ENCODE measurements around the gene ROGDI.
"Not testable (repeated sequence)": the region's sequence is repeated elsewhere in the genome, so short reads cannot be mapped to it uniquely, and the experiment has no call there.

The ROGDI gene

DNA sequence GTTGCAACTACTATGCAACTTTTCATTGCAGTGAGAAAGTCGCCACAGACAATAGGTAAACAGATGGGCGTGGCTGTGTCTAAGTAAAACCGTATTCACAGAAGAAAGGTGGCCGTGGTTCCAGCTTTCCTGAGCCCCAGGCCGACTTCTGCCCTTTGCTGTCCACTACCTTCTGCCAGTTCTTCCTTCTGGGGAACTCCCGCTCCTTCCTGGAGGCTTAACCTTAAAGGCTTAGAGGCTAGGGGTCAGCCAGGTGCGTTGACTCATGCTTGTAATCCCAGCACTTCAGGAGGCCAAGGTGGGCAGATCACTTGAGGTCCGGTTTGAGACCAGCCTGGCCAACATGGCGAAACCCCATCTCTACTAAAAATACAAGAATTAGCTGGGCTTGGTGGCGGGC is 12.2 kb downstream of the ROGDI start:
- no peak for DNase-seq

DNA sequence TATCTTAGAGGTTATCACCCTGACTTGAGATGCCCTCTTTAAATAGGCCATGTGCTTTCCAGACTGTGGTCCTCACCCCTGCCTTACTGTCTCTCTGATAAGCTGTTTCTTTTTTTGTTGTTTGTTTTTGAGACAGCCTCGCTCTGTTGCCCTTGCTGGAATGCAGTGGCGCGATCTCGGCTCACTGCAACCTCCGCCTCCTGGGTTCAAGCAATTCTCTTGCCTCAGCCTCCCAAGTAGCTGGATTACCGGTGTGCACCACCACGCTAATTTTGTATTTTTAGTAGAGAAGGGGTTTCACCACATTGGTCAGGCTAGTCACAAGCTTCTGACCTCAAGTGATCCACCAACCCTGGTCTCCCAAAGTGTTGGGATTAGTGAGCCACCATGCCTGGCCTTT is 13.5 kb downstream of the ROGDI start:
- DNase-seq, result no peak

DNA sequence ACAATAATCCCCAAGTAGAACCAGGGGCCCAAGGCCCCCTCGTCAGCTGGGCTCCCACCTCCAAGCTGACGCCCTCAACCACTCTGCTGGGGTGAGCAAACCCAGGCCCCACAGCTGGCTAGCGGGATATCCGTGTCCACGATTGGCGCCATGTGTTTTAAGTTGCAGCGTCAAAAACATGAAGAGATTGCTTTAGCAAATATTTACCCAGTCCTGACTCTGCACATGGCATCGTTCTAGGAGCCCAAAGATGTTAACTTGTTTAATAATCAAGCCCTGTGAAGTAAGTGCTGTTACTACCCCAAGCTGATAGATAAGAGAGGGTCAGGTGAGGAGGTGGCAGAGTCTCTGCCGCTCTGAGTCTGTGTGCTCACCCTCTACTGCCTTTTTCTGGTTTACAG is 13.9 kb downstream of the ROGDI start:
- no peak for DNase-seq

- DNase-seq, result no peak
These were observed 14.6 kb downstream of the ROGDI start, which contains the start of gene SEPTIN12 for GRCh38 chr16:4787627-4788482. Gene SEPTIN12 (minus strand): TSS chr16:4788345. CDS start chr16:4787645, 700 bp downstream.

DNA sequence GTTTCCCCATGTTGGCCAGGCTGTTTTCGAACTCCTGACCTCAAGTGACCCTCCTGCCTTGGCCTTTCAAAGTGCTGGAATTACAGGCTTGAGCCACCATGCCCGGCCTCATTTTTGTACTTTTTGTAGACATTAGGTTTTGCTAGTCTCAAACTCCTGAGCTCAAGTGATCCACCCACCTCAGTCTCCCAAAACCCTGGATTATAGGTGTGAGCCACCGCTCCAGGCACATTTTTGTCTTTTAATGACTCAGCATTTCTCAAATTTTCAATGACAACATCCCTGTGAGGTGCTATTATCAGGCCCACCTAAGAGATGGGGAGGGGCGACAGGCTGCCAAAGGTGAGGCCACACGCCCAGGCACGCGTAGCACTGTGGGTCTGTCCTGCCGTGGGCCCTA is 15.4 kb downstream of the ROGDI start:
- no peak for DNase-seq

- DNase-seq, result no peak
These were observed 16.5 kb downstream of the ROGDI start for GRCh38 chr16:4785758-4786433.

DNA sequence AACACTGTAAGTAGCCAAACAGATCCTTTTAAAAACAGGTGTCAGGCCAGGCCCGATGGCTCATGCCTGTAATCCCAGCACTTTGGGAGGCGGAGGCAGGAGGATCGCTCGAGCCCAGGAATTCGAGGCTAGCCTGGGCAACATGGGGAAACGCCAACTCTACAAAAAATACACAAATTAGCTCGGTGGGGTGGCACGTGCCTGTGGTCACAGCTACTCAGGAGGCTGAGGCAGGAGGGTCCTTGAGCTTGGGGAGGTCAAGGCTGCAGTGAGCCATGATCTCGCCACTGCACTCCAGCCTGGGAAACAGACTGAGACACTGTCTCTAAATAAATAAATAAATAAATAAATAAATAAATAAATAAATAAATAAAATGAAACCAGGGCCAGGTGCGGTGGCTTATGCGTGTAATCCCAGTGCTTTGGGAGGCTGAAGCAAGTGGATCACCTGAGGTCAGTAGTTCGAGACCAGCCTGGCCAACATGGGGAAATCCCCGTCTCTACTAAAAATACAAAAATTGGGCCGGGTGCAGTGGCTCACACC is 17.9 kb downstream of the ROGDI start:
- DNase-seq, result not testable (repeated sequence)

DNA sequence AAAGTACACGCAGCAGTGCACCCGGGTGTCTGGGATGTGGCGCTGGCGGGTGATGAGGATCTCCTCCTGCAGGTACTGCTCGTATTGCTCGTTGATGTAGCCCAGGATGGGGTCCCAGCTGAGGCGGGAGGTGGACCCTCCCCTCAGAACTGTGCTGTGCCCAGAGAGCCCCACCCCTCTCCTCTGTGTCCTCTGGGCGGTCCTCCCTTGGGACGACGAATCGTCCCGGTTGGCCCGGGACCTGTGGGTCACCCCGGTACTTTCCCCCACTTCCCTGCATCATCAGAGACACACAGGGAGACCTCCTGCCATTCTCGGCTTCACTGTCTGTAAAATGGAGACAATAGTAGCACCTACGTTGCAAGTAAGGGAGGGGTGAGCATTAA is 18.5 kb downstream of the ROGDI start:
- no peak for DNase-seq

DNA sequence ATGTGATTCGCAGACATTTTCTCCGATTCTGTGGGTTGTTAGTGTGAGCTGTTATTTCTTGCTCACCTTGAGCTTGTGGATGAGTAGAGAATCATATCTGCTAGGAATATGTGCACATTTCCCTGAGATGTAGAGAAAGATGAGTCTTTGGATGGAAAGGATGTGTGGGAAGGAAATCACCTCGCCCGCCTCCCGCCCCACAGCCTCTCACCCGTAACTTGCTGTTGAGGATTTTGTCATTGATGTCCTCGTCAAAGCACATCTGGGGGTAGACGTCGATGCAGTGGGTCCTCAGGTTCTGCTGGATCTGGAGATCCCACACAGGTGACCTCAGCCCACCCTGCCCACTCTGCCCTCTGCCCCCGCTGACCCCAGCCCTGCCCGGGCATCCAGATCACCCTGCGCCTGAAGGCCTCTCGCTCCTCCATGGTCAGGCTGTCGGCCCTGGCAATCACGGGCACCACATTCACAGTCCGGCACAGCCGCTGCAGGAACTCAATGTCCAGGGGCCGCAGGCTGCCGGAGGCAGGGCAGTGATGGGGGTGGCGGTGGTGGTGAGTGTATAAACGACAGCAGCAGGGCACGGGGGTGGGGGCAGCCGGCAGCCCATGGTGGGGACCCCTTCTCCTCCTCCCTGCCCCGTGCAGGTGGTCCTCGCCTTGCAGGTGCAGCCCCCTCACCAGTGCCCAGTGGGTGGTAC is 19.0 kb downstream of the ROGDI start:
- no peak for DNase-seq

DNA sequence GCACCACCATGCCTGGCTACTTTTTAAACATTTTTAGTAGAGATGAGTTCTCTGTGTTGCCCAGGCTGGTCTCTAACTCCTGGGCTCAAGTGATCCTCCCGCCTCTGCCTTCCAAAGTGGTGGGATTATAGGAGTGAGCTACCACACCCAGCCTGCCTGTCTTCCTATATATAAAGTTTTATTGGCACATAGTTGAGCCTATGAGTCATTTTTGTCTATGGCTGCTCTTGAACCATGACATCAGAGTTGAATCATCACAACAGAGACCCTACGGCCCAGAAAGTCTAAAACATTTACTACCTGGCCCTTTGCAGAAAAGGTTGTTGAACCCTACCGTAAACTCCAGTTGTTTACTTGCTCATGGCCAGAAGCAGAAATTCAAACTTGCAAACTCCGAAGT is 22.2 kb downstream of the ROGDI start:
- DNase-seq, result no peak

DNA sequence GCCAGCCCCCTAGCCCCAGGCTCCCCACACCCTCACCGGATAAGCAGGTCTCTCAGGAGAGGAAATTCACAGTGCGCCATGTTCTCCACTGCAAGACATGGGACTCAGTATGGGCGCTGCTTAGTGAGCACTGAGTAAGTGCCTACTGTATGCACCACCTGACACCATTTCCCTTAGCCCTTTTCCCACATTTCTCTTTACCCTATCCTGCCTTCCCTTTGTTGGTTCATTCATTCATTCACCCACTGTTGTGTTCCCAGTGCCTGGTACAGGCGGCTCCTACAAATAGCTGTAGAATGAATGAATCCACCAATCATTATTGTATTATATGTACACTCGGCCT is 24.4 kb downstream of the ROGDI start:
- DNase-seq, result no peak

- no peak for DNase-seq
These were observed 24.9 kb downstream of the ROGDI start for GRCh38 chr16:4777339-4778049.

DNA sequence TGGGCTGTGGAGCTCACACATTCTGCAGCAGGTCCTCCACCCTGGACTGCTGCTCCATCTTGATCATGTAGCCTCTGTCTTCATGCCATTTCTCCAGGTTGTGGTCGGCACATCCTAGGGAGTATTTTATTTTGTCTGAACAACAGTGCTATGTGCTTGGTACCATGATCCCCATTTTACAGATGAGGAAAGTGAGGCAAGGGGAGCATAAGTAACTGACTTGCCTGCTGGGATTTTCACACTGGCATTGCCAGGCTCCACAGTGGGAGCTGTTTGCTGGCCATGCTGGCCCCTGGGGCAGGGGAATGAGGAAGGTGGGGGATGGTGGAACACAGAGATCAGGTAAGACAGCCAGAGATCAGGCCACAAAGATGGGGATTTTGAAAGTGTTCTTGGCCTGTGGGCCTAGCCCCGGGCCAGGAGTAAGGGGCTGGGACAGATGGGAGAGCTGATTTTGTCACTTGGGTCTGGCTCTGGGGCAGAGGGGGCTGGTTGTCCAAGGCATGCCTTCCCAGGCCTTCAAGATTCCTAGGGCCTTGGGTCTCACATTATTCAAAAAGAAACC is 26.2 kb downstream of the ROGDI start:
- no peak for DNase-seq

- peak in 1 of 2 donors; percentile 9 for DNase-seq
These were observed 27.4 kb downstream of the ROGDI start for GRCh38 chr16:4775005-4775404.

DNA sequence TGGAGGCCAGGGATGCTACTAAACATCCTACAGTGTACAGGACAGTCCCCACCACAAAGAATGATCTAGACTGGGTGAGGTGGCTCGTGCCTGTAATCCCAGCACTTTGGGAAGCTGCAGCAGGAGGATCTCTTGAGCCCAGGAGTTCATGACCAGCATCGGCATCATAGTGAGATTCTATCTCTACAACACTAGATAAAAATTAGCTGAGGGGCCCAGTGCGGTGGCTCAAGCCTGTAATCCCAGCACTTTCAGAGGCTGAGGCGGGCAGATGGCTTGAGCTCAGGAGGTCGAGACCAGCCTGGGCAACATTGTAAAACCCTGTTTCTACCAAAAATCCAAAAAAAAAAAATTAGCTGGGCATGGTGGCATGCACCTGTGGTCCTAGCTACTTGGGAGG is 30.1 kb downstream of the ROGDI start:
- no peak for DNase-seq

DNA sequence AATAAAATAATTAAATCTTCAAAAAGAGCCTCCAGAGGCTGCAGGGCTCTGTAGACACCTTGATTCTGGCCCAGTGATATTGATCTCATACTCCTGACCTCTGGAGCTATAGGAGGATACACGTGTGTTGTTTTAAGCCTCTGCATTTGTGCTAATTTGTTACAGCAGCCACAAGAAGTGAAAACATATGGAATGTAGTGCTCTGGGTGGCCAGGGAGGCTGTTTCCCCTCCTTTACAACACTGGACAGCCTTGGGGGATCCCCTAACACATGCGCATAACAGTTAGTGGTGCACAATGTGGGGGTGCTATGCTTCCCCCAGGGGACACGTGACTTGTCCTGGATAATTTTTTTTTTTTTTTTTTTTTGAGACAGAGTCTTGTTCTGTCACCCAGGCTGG is 30.8 kb downstream of the ROGDI start:
- no peak for DNase-seq

- DNase-seq, result no peak
These were observed 33.2 kb downstream of the ROGDI start for GRCh38 chr16:4769306-4769638.

- peak; percentile 97 to 98 for DNase-seq
These were observed 33.7 kb downstream of the ROGDI start for GRCh38 chr16:4768549-4769305.

- peak; percentile 48 to 58 for DNase-seq
These were observed 34.4 kb downstream of the ROGDI start for GRCh38 chr16:4767872-4768548.

DNA sequence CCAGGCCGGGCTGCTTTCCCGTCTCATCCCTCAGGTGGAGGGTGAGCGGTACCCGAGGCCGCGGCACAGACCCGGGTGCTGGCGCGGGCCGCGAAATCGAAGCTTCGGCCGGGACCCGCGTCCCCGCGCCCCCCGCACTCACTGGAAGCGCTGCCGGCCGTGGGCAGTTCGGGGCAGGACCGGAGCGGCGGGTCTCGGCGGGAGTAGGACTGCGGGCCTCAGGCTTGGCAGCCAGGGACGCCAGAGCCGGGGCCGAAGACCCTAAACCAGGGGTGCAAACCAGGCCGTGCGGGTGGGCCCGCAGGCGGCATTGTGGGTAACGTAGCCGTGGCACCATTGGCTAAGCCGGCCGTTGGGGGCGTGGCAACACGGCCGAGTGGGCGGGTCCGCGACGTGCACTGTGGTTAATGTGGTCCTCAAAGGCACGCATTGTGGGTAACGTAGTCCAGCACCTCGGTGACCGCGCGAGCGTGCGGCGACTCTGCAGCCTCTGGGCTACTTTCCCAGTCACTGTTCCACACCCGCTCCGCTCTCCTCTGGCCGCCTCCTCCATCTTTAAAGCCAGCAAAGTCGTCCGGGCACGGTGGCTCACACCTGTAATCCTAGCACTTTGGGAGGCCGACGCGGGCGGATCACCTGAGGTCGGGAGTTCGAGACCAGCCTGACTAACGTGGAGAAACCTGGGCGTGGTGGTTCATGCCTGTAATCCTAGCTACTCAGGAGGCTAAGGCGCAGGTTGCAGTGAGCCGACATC is 35.4 kb downstream of the ROGDI start, which contains the start of gene ZNF500:
TSS of gene ZNF500 (minus strand) at position 288 of the 754 bp plus-strand sequence. CDS start 1,184 bp downstream, outside the sequence.
- DNase-seq, result peak; percentile 98
